ENCODE results near the gene DNAJA3.

GRCh38 chr16:4377573-4378154 is 48.0 kb upstream of the DNAJA3 start:
- no peak for TF ChIP-seq CTCF (IDR thresholded peaks at IDR 0.05)
- TF ChIP-seq POLR2A (IDR thresholded peaks at IDR 0.05): no peak

Measured in lower leg skin (tissue), 3 donors.